HG03103 (cell line): Measurements from ENCODE around the gene ARSB.
A peak's percentile ranks its signal among the peaks of the same experiment; 100 is the strongest.
"Not testable (repeated sequence)": the region's sequence is repeated elsewhere in the genome, so short reads cannot be mapped to it uniquely, and the experiment has no call there.

Experiments used
- ATAC-seq: cut with Tn5 transposase; IDR thresholded peaks from one replicate; pipeline ENCODE4 v1.9.1; 2021; ENCODE audit warnings: low read depth; ENCODE audit not compliant: unreplicated experiment

The ARSB gene

DNA sequence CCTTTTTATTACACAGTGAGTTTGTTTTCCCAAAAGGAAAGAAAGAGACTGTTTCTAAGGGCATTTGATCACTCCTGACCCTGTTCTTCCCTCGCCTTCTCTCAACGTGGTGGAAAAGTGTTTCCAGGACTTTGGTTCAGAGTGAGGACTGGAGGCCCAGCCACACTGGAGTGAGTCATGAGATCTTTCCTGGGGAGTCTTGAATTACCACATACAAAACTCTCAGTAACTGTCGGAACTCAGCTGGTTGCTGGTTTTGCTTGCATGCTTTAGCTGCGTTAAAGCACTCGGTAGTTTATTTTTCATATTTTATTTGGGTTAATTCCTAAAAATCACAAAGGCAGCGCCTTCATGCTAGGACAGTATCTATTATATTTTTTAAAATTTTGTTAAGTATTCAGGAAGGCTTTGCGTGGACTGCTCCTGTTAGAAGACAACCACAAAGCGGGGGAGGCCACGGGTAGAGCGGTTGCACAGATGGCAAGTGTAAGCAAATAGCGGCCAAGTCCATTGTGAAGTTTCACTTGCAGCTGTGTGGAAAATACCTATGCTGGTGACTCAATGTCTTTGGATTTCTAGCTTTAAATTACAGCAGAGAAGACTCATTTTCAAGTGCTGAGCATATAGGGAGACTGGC, 77.7 kb downstream of the ARSB start:
- no peak for ATAC-seq

DNA sequence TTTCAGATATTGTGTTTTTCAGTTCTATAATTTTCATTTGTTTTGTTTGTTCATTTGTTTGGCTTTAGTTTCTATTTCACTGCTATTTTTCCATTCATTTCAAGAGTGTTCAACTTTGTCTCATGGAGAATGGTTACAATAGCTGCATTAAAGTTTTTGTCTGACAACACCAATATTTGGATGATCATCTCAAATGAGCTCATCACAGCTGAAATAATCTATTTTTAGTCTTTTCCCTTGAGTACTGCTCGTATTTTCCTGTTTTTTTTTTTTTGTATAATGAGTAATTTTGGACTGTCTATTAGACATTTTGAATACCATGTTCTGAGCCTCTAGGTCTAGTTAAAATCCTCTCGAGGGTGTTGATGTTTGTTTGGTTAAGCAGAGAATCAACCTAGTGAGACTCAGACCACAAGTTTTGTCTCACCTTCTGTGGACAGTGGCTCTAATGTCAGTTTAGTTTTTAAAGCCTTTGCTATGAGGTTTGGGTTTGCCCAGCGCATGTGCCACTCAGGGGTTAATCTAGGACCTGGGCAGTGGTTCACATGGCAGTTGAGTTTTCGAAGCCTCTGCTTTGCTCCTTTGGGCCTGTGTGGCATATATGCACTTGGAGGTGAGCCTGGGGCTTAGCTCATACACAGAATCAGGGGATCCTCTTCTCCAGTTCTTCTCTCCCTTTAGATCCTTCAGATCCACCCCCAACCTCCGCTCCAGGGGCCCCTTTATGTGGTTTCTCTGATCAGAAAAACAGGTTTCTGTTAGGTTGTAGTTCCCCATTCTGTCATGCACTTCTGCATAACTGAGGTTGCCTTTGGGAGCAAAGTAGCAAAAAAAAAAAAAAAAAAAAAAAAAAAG, 79.8 kb downstream of the ARSB start:
- ATAC-seq = peak; percentile 66

DNA sequence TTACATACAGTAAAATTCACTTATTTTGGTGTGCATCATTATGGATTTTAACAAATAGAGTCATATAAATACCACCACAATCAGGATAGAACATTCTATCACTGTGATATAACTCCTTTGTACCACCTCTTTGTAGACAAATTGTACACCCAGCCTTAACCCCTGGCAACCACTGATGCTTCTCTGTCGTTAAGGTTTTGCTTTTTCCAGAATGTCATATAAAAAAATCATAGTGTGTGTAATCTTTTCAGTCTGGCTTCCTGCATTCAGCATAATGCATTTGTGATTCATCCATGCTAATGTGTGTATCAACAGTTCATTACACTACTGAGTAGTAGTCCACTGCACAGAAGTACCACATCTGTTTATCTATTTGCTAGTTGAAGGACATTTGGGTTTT, 81.2 kb downstream of the ARSB start:
- ATAC-seq = no peak

DNA sequence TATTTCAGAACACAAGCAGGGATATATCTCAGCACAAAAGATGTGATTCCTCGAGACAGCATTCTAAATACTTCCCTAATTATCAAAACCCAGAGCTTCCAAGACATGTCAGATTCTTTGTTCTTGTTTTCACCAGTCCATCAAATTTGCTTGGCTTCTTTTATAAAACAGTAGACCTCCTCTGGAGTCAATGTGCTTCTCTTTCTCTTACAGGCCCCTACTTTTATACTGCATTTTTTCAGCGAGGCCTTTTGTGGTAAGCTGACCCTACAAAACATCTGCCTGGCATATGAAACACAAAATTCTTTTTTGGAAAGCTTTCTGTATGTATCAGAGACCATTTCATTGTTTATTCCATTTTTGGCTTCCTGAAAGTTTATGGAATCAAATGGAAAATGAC, 81.8 kb downstream of the ARSB start:
- no peak for ATAC-seq

DNA sequence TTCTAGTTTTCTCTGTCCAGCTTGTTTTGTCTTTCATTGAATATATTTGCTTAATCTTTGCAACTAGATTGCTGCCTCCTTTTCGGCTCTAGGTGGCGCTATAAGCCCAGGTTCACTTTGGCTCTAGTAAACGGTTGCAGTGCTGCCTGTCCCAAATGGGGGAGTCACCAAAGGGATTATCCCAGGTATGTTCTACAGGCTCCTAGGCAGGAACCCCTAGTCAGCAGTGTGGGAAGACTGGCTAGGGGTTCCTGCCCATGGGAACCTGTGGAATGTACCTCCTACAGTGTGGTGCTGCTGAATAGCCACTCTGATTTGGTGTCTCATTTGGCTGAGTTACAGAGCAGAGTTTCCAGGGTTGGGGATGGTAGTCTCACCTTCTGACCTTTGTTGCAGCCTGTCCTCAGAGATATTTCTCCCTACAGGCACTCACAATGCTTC, 85.2 kb downstream of the ARSB start:
- no peak for ATAC-seq

DNA sequence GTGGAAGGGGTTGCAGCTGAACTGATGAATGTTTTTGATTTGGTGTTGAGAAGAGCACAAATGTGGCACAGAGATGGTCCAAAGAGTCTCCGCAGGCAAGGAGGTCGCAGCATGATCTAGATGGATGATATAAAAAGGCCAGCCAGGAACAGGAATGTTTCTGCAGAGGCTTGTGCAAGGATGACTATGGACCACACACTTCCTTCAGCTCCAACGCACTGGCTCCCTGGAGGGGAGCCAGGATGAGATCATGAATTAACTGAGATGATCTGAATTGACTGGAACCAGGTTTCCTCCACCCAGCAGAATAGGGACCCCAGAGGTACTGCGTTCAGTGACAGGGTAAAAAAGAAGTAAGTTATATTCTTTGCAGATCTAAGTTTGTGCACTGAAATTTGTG, 89.0 kb downstream of the ARSB start:
- no peak for ATAC-seq

DNA sequence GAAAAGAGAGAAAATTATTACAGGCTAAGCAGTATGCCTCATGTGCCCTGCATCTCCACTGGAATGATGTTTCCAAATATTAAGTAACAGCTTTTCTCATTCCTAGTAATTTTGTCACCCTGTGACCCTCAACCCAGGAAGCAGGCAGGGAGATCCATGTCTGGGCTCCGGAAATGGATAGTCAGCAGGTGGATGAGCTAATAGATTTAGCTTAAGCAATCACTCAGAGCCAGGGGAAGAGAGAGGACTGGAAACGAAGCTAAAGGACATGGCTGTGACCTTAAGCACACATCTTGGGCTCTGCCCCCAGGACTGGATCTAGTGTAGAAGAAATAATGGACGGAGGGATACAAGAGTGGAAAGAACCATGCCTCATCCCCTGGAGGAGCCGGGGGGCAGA, 89.5 kb downstream of the ARSB start:
- no peak for ATAC-seq

DNA sequence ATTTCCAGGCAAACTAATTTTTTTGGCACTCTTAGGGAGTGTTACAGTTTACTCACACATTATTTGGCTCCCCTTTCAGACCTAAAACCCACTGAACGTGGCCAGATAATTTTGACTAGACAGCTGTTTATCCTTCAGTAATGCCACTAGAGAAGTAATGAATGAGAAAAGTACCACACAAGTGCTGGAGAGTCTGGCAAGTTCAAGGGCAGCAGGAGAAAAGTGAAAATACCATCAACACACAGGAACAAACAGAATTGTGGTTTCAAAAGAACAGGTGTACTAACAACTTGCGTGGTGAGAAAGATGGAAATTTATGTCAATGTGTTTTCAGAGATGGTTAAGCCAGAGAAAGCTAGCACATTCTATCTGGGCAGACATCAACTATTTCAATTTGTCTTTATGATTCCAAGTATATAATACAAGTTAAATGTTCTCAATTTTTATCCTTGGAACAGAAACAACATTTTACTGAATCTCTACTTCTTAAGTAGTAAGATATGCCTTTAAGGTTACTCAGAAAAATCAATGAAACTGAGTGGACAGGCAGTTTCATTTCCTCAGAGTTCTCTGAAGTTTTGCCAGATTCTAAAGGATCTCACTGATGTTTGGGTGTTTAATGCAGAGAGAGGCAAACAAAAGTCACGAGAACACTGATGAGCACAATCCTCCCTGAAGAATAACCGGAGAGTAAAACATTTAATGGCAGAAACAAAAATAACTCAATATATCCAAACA, 91.0 kb downstream of the ARSB start:
- ATAC-seq = no peak

DNA sequence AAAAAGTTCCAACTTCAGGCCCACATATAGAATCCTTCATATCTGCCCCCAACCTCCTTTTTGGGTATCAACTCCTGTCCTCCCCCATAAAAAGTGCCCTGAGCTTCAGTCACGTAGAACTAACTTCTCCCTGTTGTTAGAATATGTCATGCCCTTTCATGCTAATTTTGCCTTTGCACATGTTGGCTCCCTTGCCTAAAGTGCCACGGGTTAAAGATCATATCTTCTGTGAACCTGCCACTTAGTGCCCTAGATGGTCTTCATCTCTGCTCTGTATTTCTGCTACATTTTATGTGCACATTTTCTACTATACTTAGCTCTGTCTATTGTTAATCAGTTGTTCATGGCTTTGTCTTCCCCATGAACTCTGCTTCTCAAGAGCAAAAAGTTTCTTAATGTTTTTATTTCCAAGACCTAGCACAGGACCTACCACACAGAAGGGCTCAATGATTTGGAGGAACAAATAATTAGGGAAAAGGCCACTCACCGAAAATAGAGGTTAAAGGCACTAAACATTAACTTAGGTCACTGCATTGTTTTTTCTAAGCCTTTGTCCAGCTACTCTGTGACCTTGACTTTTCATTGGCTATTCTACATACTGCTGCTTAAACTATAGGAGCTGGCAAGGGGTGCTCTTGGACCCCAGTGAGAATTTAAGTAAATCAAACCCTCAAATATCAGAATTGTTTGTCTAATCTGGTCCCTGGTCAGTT, 94.3 kb downstream of the ARSB start:
- no peak for ATAC-seq

DNA sequence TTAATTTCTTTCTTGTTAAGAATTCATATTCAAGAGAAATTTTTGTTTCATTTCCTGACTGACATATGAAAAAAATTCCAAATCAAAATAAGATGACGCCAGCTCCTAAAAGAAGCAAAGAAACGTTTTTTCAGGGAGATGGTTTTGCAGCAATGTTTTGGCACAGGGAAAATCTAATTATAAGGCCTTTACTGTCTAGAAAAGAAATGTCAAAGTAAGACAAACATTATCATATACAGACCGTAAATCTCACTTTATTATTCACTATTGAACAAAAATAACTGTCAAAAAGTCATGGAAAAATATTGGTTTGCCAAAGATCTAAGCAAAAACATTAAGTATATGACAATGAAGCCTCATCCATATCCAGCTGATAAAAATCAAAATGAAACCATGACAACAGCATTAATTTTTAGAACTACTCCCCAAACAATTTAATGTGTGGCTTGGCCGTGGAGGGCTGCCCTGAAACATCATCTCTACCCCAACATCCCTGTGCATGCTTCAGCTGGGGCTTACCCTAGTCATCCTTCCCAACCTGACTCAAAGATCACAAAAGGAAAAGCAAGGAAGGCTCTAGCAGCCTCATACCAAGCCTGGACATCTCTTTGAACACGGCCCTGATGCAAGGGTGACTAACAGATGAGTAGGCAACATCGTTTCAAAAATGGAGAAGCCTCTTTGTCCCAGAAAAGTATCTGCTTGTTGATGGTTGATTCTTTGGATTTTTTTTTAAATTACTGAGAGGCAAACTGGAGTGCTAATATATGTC, 95.6 kb downstream of the ARSB start:
- no peak for ATAC-seq

DNA sequence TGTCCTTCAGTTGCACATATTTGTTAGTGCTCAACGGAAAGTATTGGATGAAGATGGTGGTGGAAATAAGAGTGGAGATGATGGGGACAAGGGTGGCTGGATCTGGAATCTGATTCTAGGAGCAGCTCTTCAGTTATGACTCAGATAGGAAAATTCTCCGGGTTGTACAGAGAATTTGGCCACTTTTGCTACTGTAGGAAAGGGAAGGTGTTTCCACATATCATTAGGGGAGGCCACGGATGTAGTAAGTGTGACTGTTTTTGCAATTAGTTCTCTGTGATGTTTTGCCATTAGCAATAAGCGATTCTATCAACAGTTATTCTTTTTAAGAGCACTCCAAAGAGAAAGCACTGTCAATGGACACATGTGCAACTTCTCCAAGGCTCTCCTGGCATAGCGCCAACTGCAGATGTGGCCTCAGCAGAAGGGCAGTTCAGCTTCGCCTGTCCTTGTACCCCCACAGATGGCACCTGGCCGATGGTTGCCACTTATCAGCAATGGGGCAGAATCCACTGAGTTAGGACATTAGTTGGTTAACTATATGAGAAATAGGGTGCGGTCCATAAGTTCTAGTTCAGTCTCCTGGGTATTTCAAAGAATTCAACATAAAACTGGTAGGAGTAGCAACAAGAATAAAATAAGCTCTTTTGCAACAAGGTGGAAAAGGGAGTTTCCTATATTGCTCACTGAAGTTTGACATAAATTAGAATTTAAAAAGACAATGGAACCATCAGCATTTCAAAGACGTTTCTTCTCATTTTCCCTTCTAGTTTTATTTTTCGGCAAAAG, 96.3 kb downstream of the ARSB start:
- no peak for ATAC-seq

DNA sequence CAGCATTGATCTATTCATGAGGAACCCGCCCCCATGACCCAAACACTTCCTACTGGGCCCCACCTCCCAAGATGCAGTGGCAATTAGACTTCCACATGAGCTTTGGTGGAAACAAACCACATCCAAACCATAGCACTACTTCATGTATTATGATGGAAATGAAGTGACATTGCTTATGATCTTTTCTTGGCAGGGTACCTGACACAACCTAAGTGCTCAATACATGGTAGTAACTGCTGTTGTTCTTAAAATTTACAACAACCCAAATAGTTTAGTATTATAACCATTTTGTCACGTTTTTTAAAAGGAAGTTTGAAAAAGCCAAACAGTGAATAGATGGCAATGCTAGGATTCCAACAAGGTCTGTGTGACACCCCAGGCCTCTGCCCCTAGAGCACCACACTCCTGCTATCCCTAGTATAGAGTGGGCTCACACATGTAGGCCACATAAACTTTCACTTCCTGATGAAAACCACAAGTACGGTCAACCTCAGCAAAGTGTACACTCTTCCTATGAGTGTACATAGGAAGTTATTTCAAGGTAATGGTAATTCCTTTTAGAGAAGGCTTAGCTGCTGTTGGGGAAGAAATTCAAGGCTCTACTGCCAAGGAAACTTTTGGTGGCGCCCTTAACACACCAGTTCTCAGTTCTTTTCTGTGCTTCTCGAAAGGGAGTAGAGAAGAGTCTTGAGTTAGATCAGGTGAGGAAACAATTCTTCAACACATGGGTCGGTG, 97.6 kb downstream of the ARSB start:
- ATAC-seq = peak; percentile 98

DNA sequence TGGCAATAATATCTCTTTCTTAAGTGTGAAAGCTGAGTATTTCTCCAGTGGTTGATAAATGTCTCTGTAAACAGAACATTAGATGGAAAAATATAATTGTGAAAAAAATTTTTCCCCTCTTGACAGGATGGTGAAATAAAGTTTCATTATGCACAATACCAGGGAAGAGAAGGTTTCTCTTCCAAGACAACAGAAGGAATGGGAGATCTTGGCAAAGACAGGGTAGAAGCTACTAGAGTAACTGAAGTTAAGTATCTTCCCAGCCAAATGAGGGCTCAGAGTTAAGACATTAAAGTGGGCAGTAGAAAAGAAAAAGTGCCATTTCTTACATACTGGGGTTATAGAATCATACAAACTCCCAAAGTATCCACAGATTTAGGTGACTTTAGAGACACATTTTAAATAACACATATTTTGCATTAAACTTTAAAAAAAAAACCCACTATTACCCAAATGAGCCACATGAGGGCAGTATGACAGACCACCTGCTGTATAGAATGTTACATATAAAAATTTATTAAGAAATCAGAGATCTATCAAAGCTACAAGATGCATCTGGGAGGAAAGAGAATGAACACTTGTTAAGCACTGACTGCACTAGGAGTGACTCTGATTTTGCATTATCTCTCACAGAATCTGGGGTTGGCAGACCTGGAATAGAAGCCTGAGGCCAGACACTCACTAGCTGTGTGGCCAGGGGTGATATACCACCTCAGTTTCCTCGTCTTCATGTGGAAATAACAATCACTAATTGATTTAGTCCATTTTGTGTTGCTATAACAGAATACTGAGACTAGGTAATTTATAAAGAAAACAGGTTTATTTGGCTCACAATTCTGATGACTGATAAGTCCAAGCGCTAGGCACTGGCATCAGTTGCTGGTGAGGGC, 98.5 kb downstream of the ARSB start:
- no peak for ATAC-seq

DNA sequence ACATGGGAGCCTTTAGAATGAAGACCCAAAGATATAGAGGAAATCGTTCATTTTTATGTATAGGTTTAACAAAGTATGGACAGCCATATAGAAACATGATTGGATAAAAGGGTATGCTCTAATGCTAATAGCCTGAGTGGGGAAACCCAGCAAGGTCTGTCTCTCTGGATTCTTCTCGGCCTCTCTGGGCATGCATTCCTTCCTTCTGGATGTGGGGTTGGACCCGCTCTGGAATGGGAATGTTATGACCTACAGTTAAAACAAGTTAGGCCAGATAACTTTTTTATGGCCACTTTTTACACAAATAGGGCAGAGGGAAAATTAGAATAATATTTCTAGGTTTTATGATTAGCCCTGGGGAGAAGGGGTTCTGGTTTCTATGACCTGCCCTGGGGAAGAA, 103.2 kb downstream of the ARSB start:
- ATAC-seq = no peak

DNA sequence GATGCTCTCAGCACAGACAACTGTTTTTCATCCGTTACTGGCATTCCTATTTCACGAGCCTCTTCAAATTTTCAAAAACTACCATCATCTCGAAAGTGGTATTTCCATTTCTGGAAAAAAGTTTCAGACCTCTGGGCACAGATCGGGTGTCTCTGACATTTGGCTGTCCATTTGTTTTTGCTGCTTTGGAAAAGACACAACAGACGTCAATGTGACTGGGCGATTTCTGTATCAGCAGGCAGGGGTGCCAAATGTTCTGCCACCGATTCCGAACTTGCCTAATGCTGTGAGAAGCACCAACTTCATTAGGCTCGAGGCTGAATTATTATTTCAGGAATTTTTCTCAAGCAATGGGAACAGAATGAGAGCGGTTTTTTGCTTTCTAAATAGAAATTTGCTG, 105.6 kb downstream of the ARSB start:
- ATAC-seq = no peak

DNA sequence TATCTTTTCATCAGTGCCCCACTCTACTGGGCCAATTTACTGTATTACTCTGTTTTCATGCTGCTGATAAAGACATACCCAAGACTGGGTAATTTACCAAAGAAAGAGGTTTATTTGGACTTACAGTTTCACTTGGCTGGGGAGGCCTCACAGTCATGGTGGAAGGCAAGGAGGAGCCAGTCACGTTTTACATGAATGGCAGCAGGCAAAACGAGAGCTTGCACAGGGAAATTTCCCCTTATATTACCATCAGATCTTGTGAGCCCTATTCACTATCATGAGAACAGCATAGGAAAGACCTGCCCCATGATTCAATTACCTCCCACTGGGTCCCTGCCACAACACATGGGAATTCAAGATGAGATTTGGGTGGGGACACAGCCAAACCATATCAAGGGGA, 119.0 kb downstream of the ARSB start:
- not testable (repeated sequence) for ATAC-seq

DNA sequence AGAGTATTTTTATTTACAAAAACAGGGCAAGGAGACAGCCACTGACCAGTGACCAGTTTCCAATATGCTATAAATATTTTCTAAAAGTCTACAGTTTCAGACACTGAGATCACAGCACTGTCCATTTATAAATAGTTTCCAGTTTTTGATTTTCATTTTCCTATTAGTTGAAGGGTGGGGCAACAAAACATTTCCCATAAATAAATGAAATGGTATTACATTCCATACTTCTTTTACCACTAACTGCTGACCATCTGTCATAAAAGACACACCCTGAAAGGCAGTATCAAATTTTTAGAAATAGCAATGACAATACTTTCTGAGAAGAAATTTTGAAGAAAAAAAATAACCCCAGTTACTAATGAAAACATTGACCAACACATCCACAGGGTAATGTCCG, 126.7 kb downstream of the ARSB start:
- no peak for ATAC-seq

DNA sequence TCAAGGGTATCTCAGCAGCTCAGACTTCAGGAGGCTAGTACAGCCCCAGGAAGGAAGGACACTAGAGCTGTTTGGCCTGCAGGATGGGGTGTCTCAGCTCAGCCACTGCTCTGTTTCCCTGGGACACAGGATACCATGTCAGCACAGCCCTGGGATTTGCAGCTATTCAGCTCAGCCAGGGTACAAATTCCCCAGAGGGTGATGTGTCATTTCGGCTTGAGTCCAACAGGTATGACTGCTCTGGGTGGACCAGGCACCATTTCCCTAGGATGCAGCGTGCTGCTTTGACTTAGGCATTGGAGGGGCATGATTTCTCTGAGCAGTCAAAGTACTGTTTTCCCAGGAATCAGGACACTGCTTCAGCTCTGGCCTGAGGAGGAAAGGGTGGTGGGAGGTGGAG, 130.1 kb downstream of the ARSB start:
- no peak for ATAC-seq
